Activated T-cell treated with anti-CD3 and anti-CD28 coated beads, Interleukin-2, amount 50 U/mL, for 1 hour (primary cell): ENCODE measurements around the gene NFIA.

Source experiments
- DNase-seq: peaks from one replicate; pipeline ENCODE4 v3.0.0-alpha.2; 2020

NFIA gene

DNA sequence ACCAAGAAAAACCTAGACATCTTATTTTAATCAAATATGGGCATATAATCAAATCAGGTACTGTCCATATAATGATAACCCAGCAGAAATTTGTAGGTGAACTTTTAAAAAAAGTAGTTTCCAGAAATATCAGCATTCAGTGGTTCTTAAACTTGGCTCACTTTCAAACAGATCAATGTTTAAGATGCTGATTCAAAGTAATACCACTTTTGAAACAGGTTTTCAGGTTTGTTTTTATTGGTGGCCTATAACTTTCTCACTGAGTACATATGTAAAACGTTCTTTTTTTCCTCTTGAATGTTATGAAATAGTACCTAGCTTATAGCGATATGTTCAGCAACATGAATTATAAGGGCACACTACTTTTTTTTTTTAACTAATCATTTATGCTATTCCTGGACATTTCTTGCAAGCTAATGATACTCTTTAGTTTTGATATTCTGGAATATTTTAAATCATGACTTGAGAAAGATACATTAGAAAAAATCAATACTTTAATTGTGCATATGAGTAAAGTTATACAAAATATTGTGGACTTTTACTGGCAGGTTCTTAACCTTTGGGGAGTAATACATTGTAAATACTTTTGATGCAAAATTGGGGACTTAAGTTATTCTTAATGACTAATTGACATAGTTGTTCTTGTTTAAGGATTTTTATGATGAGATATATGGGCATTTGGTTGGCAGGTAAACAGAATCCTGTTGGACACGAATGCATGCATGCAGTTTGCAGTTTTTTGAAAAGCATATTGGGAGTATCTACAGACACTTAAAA, 3.0 kb downstream of the NFIA start:
- DNase-seq: no peak

DNA sequence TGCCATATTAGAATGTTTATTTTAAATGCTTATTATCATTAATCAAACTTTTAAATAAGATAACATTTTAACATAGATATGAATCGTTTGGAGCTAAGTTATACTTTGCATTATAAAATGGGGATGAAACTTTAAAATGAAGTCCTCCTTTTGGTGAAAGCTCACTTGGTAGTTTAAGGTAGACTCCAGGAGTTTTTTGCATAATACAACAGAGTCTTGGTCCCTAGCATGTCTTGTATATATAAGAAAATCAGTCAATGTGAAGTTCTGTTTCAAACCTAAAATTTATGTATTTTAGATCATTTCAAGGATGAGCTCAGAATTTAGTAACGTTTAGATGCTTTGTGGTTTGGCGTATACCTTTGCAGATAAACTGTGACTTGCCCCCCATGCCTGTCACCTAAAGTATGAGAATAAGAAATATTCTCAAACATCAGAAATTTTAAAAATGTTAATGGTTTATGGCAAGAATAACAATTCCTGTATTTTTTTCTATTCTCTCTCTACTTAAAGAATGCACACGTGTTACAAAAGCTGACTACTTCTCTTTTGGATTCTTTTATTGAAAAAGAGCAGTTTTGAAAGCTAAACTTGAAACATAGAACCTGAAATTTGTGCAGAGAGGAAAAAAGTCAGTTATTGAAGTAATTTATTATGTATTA, 3.8 kb downstream of the NFIA start:
- DNase-seq: no peak

- no peak for DNase-seq
Measured at GRCh38 chr1:61087571-61087970, 5.2 kb downstream of the NFIA start.

GRCh38 chr1:61088163-61088974, 6.0 kb downstream of the NFIA start:
- DNase-seq: no peak

DNA sequence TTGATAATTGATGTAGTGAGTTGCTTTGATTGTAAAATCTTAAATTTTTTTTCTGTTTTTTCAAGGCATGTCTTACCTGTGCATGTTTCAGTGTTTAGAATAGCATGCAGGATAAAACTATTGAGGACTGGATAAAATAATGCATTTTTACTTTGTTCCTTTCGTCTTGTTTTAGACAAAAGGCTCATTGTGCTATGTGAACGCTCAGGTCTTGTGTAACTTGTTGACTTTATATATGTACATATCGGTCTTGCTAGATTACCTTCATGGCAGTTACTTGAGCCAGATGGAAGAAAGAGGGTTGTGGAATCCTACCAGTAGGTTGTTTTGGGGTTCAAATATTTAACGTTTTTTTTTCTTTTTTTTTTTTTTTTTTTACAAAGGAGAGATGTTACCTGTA, 7.0 kb downstream of the NFIA start:
- no peak for DNase-seq

DNA sequence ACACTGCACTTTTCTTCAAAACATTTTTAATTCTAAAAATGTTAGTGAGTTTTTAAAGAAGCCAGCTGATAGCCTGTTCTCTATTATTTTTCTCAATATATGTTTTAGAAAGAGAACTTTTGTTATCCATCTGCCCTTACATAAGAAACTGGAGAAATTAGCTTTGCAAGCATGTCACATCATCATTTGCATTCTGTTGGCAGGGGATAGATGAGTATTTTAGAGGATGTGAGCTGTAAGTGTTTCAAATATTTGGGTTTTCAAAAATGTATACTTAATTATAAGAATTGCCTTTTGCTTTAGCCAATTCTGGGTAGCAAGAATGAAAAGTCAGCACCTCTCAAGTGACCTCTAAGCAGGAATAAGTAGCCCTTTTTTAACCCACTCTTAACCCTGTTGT, 7.4 kb downstream of the NFIA start:
- no peak for DNase-seq

DNA sequence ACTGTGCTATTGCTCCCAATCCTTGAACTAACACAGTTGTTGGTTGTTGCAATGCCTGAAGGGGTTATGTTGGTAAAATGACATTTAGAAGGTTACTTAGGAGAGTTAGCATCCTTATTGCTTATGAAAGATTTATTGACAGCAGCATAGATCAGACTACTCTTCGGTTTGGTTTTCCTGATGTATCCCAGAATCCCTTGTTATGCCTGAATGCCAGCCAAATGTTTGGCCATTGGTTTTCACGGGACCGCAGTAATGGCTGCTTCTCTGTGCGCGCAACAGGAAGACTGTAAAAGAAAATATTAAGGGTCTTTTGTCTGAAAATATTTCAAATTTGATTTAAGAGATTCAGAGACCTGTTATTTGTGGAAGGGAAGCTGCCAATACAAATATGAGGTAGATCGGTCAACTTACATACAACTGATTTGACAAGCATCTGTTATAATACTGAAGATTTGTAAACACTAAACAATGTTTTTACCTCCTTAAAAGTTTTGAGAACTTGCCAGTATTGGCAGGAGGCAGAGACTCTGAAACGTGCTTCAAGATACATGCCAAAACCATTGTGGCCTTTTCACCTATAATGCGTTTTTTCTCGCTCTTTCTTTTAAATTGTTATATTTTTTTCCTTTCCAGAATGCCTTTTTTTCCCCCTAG, 8.3 kb downstream of the NFIA start:
- DNase-seq: no peak

DNA sequence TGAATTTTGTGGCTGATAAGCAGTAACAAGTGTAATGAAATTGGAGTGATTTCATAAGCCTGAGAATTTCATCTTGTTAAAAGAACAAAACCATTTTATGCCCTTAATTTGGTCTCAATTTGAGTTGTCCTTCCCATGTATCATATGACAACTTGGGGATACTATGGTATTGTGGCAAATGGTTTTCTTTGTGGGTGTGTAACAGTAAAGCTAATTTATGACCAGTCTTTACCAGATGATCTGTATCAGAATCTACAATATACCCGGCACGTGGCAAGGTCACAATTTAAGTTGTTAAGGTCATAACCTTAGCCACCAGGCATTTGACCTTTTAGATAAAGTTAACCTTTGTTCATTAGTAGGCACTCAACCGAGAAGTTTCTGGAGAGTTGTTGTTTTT, 9.1 kb downstream of the NFIA start:
- DNase-seq: no peak

DNA sequence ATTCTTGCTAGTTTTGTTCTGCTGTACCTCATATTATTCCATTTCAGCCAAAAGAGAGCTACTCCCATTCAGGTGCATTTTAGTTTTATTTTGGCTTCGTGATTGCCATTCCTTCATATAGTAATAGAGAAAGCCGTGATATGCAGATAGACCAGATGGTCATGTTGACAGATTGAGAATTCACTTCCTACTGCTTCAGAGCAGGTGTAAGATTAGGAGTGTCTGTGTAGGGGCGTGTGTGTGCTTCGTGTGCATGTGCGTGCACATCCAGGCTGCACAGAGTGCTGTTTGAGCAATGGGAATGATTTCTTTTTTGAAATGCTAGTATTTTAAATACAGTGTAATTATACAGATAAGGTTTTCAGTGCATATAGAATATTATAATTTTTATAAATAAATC, 10.3 kb downstream of the NFIA start:
- no peak for DNase-seq

DNA sequence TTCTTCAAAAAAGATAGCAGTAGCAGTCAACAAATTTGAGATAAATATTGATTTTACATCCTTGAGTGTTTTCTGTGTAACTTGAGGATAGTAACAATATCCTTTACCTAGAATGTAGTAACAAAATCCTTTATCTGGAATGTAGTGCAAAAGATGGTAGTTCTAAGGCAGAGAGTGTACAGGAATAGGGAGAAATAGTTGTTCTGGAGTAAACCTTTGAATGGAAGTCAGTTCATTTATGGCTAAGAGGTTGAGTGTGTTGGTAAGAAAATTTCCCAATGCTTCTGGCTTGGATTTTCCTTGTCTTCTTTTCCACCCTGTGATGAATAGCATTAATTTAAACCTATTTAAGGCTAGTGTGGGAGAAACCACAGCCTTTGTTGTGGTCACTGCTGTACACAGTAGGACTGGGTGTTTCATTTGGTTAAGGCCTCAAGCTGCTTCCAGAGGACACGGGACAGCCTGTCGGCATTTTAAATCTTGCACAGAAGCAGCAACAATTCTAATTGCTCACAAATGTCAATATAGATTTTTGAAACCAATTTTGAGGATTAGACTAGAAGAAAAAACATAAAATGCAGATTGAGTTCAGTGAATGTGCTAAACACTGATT, 11.3 kb downstream of the NFIA start:
- no peak for DNase-seq

DNA sequence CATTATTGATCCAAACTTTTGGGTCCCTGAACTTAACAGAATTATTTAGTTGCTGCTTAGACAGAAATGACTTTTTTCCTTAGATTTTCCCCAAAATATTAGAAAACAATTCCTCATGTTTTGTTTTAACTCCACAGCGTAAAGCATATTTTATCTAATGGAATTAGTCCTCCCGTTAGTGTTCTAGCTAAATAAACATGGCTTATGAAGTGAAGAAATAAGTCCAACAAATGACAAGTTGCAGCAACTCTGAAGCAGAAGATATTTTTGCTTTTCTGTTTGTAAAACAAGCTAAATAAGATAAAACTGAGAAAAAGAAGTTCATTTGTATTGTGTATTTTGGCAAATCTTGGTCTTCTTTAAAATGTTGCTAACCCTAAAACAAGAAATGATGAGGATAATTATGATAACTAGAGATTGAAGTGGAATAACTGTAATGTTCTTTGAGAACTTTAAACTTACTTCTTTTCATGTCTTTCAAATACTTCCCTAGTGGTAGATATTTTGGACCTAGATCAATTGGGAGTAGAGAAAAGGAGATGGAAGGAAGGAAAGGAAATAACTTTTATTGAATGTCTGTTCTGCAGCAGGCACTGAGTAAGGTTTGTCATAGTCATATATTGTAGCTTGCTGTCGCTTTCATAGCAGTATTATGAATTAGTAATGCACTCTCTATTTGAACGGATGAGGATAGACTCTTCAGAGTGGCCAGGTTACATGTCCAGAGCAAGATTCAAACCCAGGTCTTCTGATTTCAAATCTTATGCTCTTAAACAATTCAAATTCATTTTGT, 12.5 kb downstream of the NFIA start:
- no peak for DNase-seq

DNA sequence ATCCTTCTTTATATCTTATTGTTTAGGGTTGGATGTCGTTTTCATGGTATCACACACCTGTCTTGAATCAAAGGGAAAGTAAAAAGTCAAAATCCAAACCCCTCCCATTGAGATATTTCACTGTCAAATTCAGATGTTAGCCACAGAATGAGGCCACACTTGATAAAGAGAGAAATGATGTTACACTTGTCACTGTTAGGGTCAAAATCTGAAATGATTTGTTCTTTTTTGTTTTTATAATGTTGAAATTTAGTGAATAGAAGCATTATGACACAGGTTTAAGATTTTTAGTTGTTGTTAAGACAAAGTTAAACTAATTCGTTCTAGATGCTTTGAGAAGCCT, 13.1 kb downstream of the NFIA start:
- no peak for DNase-seq

DNA sequence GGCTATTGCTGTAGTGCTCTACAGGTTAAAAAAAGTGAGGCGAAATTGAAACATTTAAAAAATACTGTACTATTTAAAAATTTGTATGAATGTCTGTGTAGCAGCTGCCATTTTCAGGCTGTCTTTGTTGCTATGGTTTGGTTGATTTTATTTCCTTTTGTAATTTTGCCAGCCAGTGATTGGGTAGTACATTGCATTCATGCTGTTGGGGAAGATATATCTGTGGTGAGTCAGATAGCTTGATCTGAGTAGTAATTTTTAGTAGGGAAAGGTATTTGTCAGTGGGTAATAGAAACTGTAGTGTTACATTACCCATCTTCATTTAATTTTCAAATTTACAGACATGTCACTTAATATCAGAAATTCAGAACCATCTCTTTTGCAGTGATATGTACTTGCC, 15.0 kb downstream of the NFIA start:
- DNase-seq: no peak

GRCh38 chr1:61097722-61098121, 15.4 kb downstream of the NFIA start:
- DNase-seq: no peak

DNA sequence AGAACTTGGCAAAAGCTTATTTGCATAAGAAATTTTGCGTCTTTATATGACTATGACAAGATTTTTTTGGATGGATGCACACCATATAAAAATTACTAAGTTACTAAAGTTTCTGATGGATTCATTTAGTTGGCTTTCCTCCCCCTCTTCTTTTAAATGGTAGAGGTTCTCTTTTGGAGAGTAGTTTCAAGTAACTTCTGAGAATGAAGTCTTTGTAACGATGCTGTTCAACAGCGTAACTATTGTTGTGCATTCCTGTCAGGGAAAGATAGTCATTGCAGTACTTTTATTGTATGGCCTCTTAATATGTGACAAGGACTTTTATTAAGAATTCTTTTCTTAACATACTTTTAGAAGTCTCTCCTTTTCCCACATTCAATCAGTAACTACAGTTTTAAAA, 16.0 kb downstream of the NFIA start:
- DNase-seq: no peak

GRCh38 chr1:61098906-61099437, 16.6 kb downstream of the NFIA start:
- DNase-seq: no peak

- DNase-seq: no peak
Measured at GRCh38 chr1:61100578-61100977, 18.2 kb downstream of the NFIA start.

- no peak for DNase-seq
Measured at GRCh38 chr1:61101536-61101935, 19.2 kb downstream of the NFIA start.

DNA sequence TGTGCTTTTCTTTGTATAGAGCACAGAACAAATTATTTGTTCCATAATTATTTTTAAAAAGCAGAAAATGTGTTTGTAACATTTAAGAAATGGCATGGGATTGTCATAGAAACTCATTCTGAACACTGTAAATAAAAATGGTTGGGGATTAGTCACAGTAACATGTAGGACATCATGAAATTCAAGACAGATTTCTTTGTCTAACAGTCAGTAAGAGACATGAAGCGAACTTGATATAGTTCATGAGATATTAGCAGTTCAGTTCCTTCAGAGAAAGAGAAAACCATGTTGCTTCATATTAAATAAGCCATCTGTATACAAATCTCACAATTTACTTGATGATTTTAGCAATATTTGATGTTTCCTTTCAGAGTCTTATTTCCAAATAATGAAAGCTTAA, 19.7 kb downstream of the NFIA start:
- DNase-seq: no peak

DNA sequence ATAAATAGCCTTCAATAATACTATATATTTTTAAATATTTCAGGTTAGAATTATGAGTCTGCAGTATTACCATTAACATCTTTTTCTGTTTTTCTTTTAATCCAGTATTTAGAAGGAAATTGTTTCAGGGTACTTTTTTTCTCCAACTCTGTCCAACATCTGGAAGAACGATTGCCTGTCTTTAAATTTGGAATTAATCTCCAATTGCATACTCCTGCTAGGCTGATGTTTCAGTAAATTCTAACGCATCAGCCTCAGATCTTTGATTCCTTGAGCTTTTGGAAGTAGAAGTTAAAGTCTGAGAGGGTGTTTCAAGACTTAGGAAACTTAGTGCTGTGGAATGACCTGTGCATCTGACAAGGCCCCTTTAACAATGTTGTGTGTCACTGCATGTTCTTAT, 20.3 kb downstream of the NFIA start:
- DNase-seq: no peak

- DNase-seq: no peak
Measured at GRCh38 chr1:61104220-61104671, 21.9 kb downstream of the NFIA start.

DNA sequence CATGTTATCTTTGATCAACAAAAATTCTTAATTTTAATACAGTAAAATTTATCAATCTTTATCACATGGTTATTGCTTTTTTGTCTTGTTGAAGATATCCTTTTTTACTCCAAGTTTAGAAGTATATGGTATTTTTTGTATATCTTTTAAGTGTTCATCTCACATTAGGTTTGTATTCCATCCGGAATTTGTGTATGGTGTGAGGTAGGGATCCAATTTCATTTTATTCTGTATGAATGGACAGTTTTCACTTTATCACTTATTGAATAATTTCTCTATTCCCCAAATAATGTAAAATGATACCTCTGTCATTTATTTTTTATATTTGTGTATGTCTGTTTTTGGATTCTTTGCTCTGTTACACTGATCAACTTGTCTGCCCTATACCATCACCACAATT, 25.3 kb downstream of the NFIA start:
- DNase-seq: no peak
